ENCODE data around the gene ASPHD1. TPM values are rescaled to one million over a fixed set of nuclear protein-coding genes. Genes with fewer than 3 reads are reported as not detected.

Gene ASPHD1
- total RNA-seq, 2 experiments from 2014 or later = 2.0 to 2.1 TPM

- no peak overlapping the region for H3K27ac Mint-ChIP-seq
- ChIA-PET CTCF (interaction anchor here (0.8 kb wide), 1 partner anchor 8 kb away, joined by 4 read pairs; no protein-coding TSS in a partner anchor), POLR2A (interaction anchor here (0.8 kb wide), 1 partner anchor 86 kb away, joined by 3 read pairs; no protein-coding TSS in a partner anchor)
- no peaks in the 10 kb centered on the region for H3K9me3 Mint-ChIP-seq
- DNase-seq (no peak), ATAC-seq (no peak)
- H3K27me3 Mint-ChIP-seq = peaks cover 30% of the 10 kb centered on the region
- intact Hi-C loops (cut with micrococcal nuclease) = no loop called here
- no peaks in the 10 kb centered on the region for H3K36me3 Mint-ChIP-seq (ENCODE audit: low read depth)
- H3K4me1 Mint-ChIP-seq (ENCODE audit: low read depth) = peaks cover 16% of the 10 kb centered on the region
- H3K4me3 Mint-ChIP-seq = peak overlapping the region; percentile 61
- TF ChIP-seq CTCF (IDR thresholded peaks at IDR 0.05) = no peak
Measured at GRCh38 chr16:29876217-29876593, 24.1 kb upstream of the ASPHD1 start.

- H3K9me3 Mint-ChIP-seq = no peaks in the 10 kb centered on the region
- peak overlapping the region; percentile 61 for H3K4me3 Mint-ChIP-seq
- H3K27me3 Mint-ChIP-seq = peaks cover 30% of the 10 kb centered on the region
- intact Hi-C loops (cut with micrococcal nuclease) = no loop called here
- peak; percentile 52 for ATAC-seq
- ChIA-PET POLR2A (interaction anchor here (0.9 to 1.5 kb wide), 4 partner anchors 12 to 75 kb away, joined by 3 to 4 read pairs (median 3); partner anchors contain the start of gene KCTD13), CTCF (interaction anchor here (1.4 to 2.0 kb wide), 2 partner anchors 28 to 155 kb away, joined by 6 to 14 read pairs; no protein-coding TSS in a partner anchor)
- TF ChIP-seq CTCF (IDR thresholded peaks at IDR 0.05) = no peak
- H3K36me3 Mint-ChIP-seq (ENCODE audit: low read depth) = no peaks in the 10 kb centered on the region
- peak; percentile 50 for DNase-seq
- peaks cover 16% of the 10 kb centered on the region for H3K4me1 Mint-ChIP-seq (ENCODE audit: low read depth)
- H3K27ac Mint-ChIP-seq = no peak overlapping the region
Measured at GRCh38 chr16:29876594-29877249, 23.6 kb upstream of the ASPHD1 start.

DNA sequence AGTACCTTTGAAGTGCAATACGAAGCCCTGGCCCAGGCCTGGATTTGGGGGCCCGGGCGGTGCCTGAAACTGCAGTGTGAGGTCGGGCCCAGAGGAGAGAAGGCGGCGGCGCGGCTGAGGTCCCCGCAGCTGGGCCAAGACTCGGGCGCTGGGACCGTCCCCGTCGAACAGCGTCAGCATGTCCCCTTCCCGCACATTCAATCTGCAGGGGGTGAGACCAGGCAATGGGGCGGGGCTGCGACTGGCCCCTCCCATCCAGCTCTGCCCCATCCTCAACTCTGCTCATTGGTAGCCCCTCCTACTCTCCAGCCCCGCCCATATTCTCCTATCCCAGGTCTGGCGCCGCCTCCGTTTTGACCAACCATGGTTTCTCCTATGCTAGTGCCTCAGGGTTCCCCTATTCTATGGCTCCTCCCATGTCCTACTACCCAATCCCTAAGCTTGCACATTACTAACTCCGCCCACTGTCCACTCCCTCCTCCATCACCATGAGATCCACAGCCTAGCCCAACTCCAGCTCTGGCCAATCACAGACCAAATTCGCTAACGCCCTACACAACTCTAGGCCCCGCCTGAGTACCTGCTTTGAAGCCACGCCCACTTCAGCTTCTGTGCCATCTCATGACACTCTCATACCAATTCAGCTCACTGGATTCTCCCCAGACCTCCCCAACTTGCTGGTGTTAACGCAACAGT is 22.9 kb upstream of the ASPHD1 start:
- TF ChIP-seq CTCF (IDR thresholded peaks at IDR 0.05) = no peak
- peaks cover 30% of the 10 kb centered on the region for H3K27me3 Mint-ChIP-seq
- intact Hi-C loops (cut with micrococcal nuclease) = no loop called here
- peak; percentile 81 for DNase-seq
- peak; percentile 89 for ATAC-seq
- CTCF ChIA-PET = interaction anchor here (1.4 to 2.0 kb wide), 2 partner anchors 29 to 155 kb away, joined by 6 to 14 read pairs; no protein-coding TSS in a partner anchor
- peaks cover 16% of the 10 kb centered on the region for H3K4me1 Mint-ChIP-seq (ENCODE audit: low read depth)
- no peaks in the 10 kb centered on the region for H3K9me3 Mint-ChIP-seq
- H3K4me3 Mint-ChIP-seq = peak overlapping the region; percentile 61
- no peak overlapping the region for H3K27ac Mint-ChIP-seq
- no peaks in the 10 kb centered on the region for H3K36me3 Mint-ChIP-seq (ENCODE audit: low read depth)
- POLR2A ChIA-PET = interaction anchor here (0.9 to 1.5 kb wide), 5 partner anchors 13 to 74 kb away, joined by 3 to 5 read pairs (median 3); partner anchors contain the start of gene KCTD13

- H3K27ac Mint-ChIP-seq = no peak overlapping the region
- no peak overlapping the region for H3K4me3 Mint-ChIP-seq
- no peaks in the 10 kb centered on the region for H3K9me3 Mint-ChIP-seq
- H3K36me3 Mint-ChIP-seq (ENCODE audit: low read depth) = no peaks in the 10 kb centered on the region
- peaks cover 33% of the 10 kb centered on the region for H3K27me3 Mint-ChIP-seq
- DNase-seq (no peak), ATAC-seq (no peak)
- ChIA-PET POLR2A (interaction anchor here (1.1 to 1.5 kb wide), 4 partner anchors 14 to 48 kb away, joined by 3 to 5 read pairs (median 4); partner anchors contain the start of gene KCTD13), CTCF (interaction anchor here (1.4 to 2.0 kb wide), 2 partner anchors 30 to 154 kb away, joined by 6 to 14 read pairs; no protein-coding TSS in a partner anchor)
- peaks cover 16% of the 10 kb centered on the region for H3K4me1 Mint-ChIP-seq (ENCODE audit: low read depth)
- intact Hi-C loops (cut with micrococcal nuclease) = loop anchor here (2.0 kb wide), 1 partner anchor 21 kb away; the partner anchor contains the start of gene SEZ6L2
- no peak for TF ChIP-seq CTCF (IDR thresholded peaks at IDR 0.05)
Measured at GRCh38 chr16:29878172-29878571, 22.1 kb upstream of the ASPHD1 start.
